DND-41 (cell line): Measurements from ENCODE around the gene LEUTX.

ENCODE experiments used
- EZH2 ChIP-seq: IDR thresholded peaks from 3 replicates; pipeline ENCODE4 v1.6.1; 2012; ENCODE audit warnings: borderline replicate concordance, low read depth, mild to moderate bottlenecking, moderate library complexity, low read length, inconsistent platforms; ENCODE audit not compliant: severe bottlenecking
- TF ChIP-seq, protein P1 (sequence below): IDR thresholded peaks from 2 replicates; pipeline ENCODE4 v1.5.1; 2012; ENCODE audit warnings: borderline replicate concordance, low read length, moderate library complexity, mild to moderate bottlenecking; ENCODE audit not compliant: poor library complexity, severe bottlenecking; ENCODE audit errors: extremely low read depth

- TF ChIP-seq, protein P1, sequence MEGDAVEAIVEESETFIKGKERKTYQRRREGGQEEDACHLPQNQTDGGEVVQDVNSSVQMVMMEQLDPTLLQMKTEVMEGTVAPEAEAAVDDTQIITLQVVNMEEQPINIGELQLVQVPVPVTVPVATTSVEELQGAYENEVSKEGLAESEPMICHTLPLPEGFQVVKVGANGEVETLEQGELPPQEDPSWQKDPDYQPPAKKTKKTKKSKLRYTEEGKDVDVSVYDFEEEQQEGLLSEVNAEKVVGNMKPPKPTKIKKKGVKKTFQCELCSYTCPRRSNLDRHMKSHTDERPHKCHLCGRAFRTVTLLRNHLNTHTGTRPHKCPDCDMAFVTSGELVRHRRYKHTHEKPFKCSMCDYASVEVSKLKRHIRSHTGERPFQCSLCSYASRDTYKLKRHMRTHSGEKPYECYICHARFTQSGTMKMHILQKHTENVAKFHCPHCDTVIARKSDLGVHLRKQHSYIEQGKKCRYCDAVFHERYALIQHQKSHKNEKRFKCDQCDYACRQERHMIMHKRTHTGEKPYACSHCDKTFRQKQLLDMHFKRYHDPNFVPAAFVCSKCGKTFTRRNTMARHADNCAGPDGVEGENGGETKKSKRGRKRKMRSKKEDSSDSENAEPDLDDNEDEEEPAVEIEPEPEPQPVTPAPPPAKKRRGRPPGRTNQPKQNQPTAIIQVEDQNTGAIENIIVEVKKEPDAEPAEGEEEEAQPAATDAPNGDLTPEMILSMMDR = no peak
- TF ChIP-seq EZH2 = no peak
Measured at GRCh38 chr19:39729594-39729993, 49.1 kb upstream of the LEUTX start.
